Liver (tissue), 3 donors: ENCODE results near the gene TEDC1.

Experiments used
- ATF3 ChIP-seq: IDR thresholded peaks from 2 replicates; pipeline ENCODE4 v1.6.1; 2016; ENCODE audit warnings: antibody characterized with exemption
- CTCF ChIP-seq: fragments of 150-350 bp; IDR thresholded peaks from 2 replicates; pipeline ENCODE4 v1.5.1; 2017; ENCODE audit warnings: improper control_type of control experiment, low read depth, low read length; ENCODE audit not compliant: missing input control
- EGR1 ChIP-seq, 2 donors: IDR thresholded peaks; 2 replicates each; pipeline ENCODE4 v1.6.1; 2016 to 2018; ENCODE audit warnings: antibody characterized with exemption in 2 of 2, low read depth in 2 of 2
- FOXA1 ChIP-seq: IDR thresholded peaks from 2 replicates; pipeline ENCODE4 v1.6.1; 2016; ENCODE audit warnings: antibody characterized with exemption
- JUND ChIP-seq, 2 donors: IDR thresholded peaks; 2 replicates each; pipeline ENCODE4 v1.6.1; 2016; ENCODE audit warnings: antibody characterized with exemption in 2 of 2
- MAX ChIP-seq: IDR thresholded peaks from 2 replicates; pipeline ENCODE4 v1.6.1; 2016; ENCODE audit warnings: antibody characterized with exemption
- NR2F2 ChIP-seq: IDR thresholded peaks from 2 replicates; pipeline ENCODE4 v1.6.1; 2016; ENCODE audit warnings: antibody characterized with exemption
- RAD21 ChIP-seq, 2 donors: IDR thresholded peaks; 2 replicates each; pipeline ENCODE4 v1.6.1; 2016; ENCODE audit warnings: antibody characterized with exemption in 2 of 2, mild to moderate bottlenecking in 2 of 2
- REST ChIP-seq: IDR thresholded peaks from 2 replicates; pipeline ENCODE4 v1.6.1; 2016; ENCODE audit warnings: antibody characterized with exemption, mild to moderate bottlenecking
- SP1 ChIP-seq: IDR thresholded peaks from 2 replicates; pipeline ENCODE4 v1.6.1; 2018; ENCODE audit warnings: antibody characterized with exemption, mild to moderate bottlenecking
- TAF1 ChIP-seq: conservative IDR thresholded peaks from 2 replicates; pipeline ENCODE4 v1.6.1; 2016; ENCODE audit warnings: antibody characterized with exemption, mild to moderate bottlenecking
- YY1 ChIP-seq: IDR thresholded peaks from 2 replicates; pipeline ENCODE4 v1.6.1; 2016; ENCODE audit warnings: antibody characterized with exemption, mild to moderate bottlenecking
- ZBTB33 ChIP-seq: IDR thresholded peaks from 2 replicates; pipeline ENCODE4 v1.6.1; 2016; ENCODE audit warnings: antibody characterized with exemption
- donor health status: healthy.
- donor health status: healthy.

- TF ChIP-seq YY1 (no peak), CTCF (no peak), SP1 (no peak), RAD21 (IDR thresholded peaks at IDR 0.05) (no peak), ATF3 (no peak), MAX (no peak), ZBTB33 (no peak), TAF1 (no peak), EGR1 (IDR thresholded peaks at IDR 0.05; ENCODE audit: low read depth in 2 of 2) (no peak), JUND (IDR thresholded peaks at IDR 0.05) (no peak), REST (no peak), FOXA1 (no peak), NR2F2 (no peak)
Observed at GRCh38 chr14:105525326-105525725, 34.3 kb downstream of the TEDC1 start.
